Mucosa of descending colon (tissue), 3 donors: ENCODE results near the gene MEA1. TPM values are rescaled to one million over a fixed set of nuclear protein-coding genes. Genes with fewer than 3 reads are reported as not detected.

Source experiments
- ATAC-seq: fragments of 200-7000 bp; cut with Tn5 transposase; one replicate; pipeline ENCODE4 v1.9.1; 2020; ENCODE audit warnings: mild to moderate bottlenecking, moderate library complexity
- DNase-seq, 3 donors: peaks; one replicate each; pipeline ENCODE4 v3.0.0-alpha.2; 2020
- H3K36me3 ChIP-seq: fragments of 200-600 bp; one replicate; pipeline ENCODE4 v1.8.0; 2021; ENCODE audit warnings: low read depth, mild to moderate bottlenecking
- H3K4me1 ChIP-seq: fragments of 200-600 bp; one replicate; pipeline ENCODE4 v1.8.0; 2021; ENCODE audit warnings: low read depth, mild to moderate bottlenecking
- H3K4me3 ChIP-seq: fragments of 200-600 bp; one replicate; pipeline ENCODE4 v1.8.0; 2021; ENCODE audit warnings: mild to moderate bottlenecking
- H3K9me3 ChIP-seq: fragments of 200-600 bp; one replicate; pipeline ENCODE4 v1.8.0; 2021; ENCODE audit warnings: mild to moderate bottlenecking
- intact Hi-C, 2 donors: fragments of 100-400 bp; cut with DNase I in 1 of 2; cut with micrococcal nuclease in 1 of 2; formaldehyde crosslinking; loops; one replicate each; pipeline versions ENCODE4 v1.11.0 to v1.11.1; 2022; cut with DNase I, micrococcal nuclease
- total RNA-seq, 3 donors: library from RNA; stranded (reverse); fragmentation: NEBNext Ultra II Directional in 2 of 3; extraction: Animal tissue kit (Norgen Biotek cat#: 25700) in 2 of 3; gene quantifications; one replicate each; pipeline versions ENCODE4 v1.2.1 to v1.2.4, GENCODE V29; 2021 to 2023
- TF ChIP-seq, protein P1 (sequence below): fragments of 200-600 bp; IDR thresholded peaks from one replicate; pipeline ENCODE4 v1.8.0; 2022; ENCODE audit warnings: antibody characterized with exemption, mild to moderate bottlenecking
- donor health status: DM: no; HTN: no; CAD: no; lungs with moderate emphysema.
- donor health status: DM: no; HTN: no; CAD: no.
- donor health status: DM: no; HTN: yes; CAD: no.

MEA1 gene
- total RNA-seq, 3 donors from 2014 or later, result 38.0 to 47.4 (median 39.1) TPM

DNA sequence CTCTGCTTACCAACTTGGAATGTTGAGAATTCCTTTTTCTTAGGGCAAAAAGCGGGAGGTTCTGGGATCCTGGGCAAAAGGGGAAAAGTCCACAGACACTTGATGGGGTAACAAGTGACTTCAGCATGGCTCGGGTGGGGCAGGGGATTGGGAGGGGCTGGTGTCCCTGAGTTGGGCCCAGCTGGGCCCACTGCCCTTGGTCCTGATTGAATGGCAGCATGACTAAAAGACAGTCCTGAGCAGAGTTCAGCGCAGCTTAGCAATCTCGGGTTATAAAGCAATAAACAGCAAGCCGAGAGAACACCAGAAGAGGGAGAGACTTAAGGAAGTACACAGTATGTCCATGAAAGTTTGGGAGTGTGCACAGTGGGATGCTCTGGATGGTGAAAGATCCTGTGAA is 23.8 kb downstream of the MEA1 start:
- Histone ChIP-seq H3K36me3 (no peaks in the 10 kb centered on the region), H3K9me3 (no peaks in the 10 kb centered on the region), H3K4me1 (peaks cover 27% of the 10 kb centered on the region), H3K4me3 (no peak overlapping the region)
- ATAC-seq (peak; percentile 93), DNase-seq (peak; percentile 43 to 72 (median 71))
- intact Hi-C loops, result no loop called here
- TF ChIP-seq, protein P1, sequence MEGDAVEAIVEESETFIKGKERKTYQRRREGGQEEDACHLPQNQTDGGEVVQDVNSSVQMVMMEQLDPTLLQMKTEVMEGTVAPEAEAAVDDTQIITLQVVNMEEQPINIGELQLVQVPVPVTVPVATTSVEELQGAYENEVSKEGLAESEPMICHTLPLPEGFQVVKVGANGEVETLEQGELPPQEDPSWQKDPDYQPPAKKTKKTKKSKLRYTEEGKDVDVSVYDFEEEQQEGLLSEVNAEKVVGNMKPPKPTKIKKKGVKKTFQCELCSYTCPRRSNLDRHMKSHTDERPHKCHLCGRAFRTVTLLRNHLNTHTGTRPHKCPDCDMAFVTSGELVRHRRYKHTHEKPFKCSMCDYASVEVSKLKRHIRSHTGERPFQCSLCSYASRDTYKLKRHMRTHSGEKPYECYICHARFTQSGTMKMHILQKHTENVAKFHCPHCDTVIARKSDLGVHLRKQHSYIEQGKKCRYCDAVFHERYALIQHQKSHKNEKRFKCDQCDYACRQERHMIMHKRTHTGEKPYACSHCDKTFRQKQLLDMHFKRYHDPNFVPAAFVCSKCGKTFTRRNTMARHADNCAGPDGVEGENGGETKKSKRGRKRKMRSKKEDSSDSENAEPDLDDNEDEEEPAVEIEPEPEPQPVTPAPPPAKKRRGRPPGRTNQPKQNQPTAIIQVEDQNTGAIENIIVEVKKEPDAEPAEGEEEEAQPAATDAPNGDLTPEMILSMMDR, result no peak

DNA sequence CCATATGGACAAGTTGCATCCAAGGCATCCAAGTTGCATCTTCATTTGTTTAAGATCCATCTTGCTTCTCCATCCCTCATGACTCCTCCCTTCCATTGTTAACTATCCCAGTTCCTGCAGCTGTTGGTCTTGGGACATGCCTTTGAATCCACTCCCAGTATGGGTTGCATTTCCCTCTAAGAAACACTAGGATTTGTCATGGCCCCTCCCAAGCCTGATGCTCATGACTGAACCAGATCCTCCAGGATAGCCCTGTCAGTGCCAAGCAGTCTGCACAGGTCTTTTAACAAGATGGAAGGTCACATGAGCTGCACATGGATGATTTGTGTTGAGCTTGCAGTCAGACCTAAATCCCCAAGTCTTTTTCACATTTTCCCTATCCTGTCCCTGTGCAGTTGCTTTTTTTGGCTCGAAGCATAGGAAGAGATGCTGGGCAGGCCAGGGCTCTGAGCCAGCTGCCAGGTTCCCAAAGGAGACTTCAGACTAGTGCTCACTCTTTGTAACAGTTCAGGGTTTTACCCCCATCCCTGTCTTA is 25.2 kb downstream of the MEA1 start:
- intact Hi-C loops, result no loop called here
- TF ChIP-seq, protein P1, result no peak
- Histone ChIP-seq H3K4me1 (peaks cover 27% of the 10 kb centered on the region), H3K9me3 (no peaks in the 10 kb centered on the region), H3K4me3 (no peak overlapping the region), H3K36me3 (no peaks in the 10 kb centered on the region)
- DNase-seq, result no peak
- ATAC-seq, result no peak

DNA sequence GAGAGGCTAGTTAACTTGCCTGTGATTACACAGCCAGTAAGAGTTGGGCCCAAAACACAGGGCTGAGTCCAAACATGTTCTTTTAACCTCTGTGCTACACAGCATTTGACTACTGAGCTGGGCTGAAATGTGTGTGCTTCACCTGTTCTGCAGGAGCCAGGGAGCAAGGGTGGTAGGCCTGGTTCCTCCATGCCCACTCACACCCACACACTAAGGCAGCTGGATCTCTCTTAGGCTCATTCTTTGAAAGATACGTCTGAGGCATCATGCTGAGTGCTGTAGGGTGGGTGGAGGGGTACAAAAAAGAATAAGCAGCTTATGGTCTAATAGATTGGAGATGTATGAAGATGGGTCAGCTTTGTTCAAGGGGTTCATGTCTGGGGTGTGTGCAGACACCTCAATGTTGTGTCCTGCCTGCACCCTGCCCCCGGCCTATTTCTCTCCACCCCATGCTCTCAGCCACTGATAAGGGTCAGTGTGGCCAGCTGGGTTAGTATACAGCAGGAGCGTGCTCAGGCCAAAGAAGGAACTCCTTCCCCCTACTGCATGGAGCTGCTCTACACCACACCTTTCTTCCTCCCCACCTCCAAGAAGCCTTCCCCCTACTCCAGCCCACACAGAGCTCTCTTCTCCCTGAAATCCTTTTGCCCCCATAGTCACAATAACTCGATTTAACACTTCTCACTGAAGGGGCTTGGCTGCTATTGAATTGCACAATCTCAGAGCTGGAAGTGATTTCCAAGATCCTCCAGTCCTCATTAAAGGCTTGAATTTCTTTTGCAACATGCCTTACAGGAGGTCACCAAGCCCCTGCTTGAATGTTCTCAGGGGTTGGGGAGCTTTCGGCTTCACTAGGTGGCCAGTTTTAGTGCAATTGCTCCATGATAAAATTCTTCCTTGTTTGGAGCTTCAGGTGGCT is 26.0 kb downstream of the MEA1 start:
- ATAC-seq (no peak), DNase-seq (peak in 1 of 3 donors; percentile 1)
- TF ChIP-seq, protein P1, result no peak
- Histone ChIP-seq H3K9me3 (no peaks in the 10 kb centered on the region), H3K36me3 (no peaks in the 10 kb centered on the region), H3K4me1 (peaks cover 27% of the 10 kb centered on the region), H3K4me3 (no peak overlapping the region)
- intact Hi-C loops, result no loop called here

- Histone ChIP-seq H3K36me3 (no peaks in the 10 kb centered on the region), H3K4me1 (peaks cover 22% of the 10 kb centered on the region), H3K9me3 (no peaks in the 10 kb centered on the region), H3K4me3 (peak overlapping the region; percentile 81)
- ATAC-seq (peak; percentile 1), DNase-seq (peak in 1 of 3 donors; percentile 17)
- TF ChIP-seq, protein P1, result no peak
- intact Hi-C loops, result no loop called here
Observed at GRCh38 chr6:42984924-42985475, 28.7 kb downstream of the MEA1 start.

- Histone ChIP-seq H3K4me3 (peak within 1 kb of the TSS; percentile 81), H3K36me3 (no peaks in the 10 kb centered on the region), H3K4me1 (peaks cover 20% of the 10 kb centered on the region), H3K9me3 (no peaks in the 10 kb centered on the region)
- TF ChIP-seq, protein P1, result no peak
- peak; percentile 97 to 99 (median 98) for DNase-seq
- peak; percentile 95 for ATAC-seq
- intact Hi-C loops, result no loop called here
Observed at GRCh38 chr6:42984001-42984923, 29.5 kb downstream of the MEA1 start, which contains the start of gene PPP2R5D. Gene PPP2R5D (plus strand): TSS chr6:42984570. CDS start chr6:42984678, 108 bp downstream.
